ENCODE results near the gene PLPP3.

DNA sequence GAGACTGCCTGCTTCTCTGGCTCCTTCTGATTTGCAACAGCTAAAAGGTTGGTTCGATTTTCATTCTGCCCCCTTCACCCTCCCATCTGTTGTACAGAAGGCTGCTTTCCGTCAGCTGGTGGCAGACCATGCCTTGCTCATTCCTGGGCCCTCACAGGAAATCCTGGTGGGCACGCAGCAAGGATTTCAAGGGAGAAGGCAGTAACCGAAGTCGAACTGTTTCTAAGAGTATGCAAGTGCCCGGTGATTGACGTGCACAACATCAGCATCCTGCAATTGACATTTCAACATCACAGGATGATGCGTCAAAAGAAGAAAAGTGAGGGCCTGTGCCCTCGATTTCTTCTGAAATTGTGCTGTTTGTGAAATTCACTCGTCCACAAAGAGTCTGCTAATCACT, 83.8 kb downstream of the PLPP3 start:
- TF ChIP-seq, protein P1, sequence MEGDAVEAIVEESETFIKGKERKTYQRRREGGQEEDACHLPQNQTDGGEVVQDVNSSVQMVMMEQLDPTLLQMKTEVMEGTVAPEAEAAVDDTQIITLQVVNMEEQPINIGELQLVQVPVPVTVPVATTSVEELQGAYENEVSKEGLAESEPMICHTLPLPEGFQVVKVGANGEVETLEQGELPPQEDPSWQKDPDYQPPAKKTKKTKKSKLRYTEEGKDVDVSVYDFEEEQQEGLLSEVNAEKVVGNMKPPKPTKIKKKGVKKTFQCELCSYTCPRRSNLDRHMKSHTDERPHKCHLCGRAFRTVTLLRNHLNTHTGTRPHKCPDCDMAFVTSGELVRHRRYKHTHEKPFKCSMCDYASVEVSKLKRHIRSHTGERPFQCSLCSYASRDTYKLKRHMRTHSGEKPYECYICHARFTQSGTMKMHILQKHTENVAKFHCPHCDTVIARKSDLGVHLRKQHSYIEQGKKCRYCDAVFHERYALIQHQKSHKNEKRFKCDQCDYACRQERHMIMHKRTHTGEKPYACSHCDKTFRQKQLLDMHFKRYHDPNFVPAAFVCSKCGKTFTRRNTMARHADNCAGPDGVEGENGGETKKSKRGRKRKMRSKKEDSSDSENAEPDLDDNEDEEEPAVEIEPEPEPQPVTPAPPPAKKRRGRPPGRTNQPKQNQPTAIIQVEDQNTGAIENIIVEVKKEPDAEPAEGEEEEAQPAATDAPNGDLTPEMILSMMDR (IDR thresholded peaks at IDR 0.05) = no peak
- TF ChIP-seq POLR2A (IDR thresholded peaks at IDR 0.05) = no peak

Data from adrenal gland (tissue), 5 donors.